GM12891 (cell line): ENCODE data around the gene GALNT7. TPM values are rescaled to one million over a fixed set of nuclear protein-coding genes. Genes with fewer than 3 reads are reported as not detected.
A peak's percentile ranks its signal among the peaks of the same experiment; 100 is the strongest.
"Not testable (repeated sequence)": the region's sequence is repeated elsewhere in the genome, so short reads cannot be mapped to it uniquely, and the experiment has no call there.

ENCODE experiments used
- DNase-seq: peaks from one replicate; pipeline ENCODE4 v3.0.0; 2011; ENCODE audit warnings: low spot score; ENCODE audit not compliant: insufficient read length
- FAIRE-seq: peaks from 2 replicates; lab custom pipeline; 2011; peaks lifted over from hg19 to GRCh38; lab: Jason Lieb, UNC
- PAX5 ChIP-seq: IDR thresholded peaks from 2 replicates; pipeline ENCODE4 v1.6.1; 2011; ENCODE audit warnings: low read length, moderate library complexity, mild to moderate bottlenecking; ENCODE audit not compliant: insufficient read depth, severe bottlenecking
- POLR2A ChIP-seq: IDR thresholded peaks from 2 replicates; pipeline ENCODE4 v1.6.1; 2011; ENCODE audit warnings: low read depth, low read length, control low read depth
- POLR2AphosphoS5 ChIP-seq: IDR thresholded peaks from 2 replicates; pipeline ENCODE4 v1.6.1; 2011; ENCODE audit warnings: low read depth, low read length, control low read depth
- POU2F2 ChIP-seq: IDR thresholded peaks from 2 replicates; pipeline ENCODE4 v1.6.1; 2011; ENCODE audit warnings: low read depth, mild to moderate bottlenecking, control low read depth, low read length, moderate library complexity
- SPI1 ChIP-seq: IDR thresholded peaks from 2 replicates; pipeline ENCODE4 v1.6.1; 2011; ENCODE audit warnings: low read depth, low read length, control low read depth
- TAF1 ChIP-seq: IDR thresholded peaks from 2 replicates; pipeline ENCODE4 v1.6.1; 2011; ENCODE audit warnings: low read depth, low read length, control low read depth
- polyA plus RNA-seq: library from polyadenylated mRNA; unstranded; fragments of >200 nt; gene quantifications from one replicate; pipeline ENCODE4 v1.2.1, GENCODE V29; 2012; ENCODE audit warnings: low read depth, missing spikeins, inconsistent platforms; ENCODE audit not compliant: missing spikeins

Gene GALNT7, protein sequence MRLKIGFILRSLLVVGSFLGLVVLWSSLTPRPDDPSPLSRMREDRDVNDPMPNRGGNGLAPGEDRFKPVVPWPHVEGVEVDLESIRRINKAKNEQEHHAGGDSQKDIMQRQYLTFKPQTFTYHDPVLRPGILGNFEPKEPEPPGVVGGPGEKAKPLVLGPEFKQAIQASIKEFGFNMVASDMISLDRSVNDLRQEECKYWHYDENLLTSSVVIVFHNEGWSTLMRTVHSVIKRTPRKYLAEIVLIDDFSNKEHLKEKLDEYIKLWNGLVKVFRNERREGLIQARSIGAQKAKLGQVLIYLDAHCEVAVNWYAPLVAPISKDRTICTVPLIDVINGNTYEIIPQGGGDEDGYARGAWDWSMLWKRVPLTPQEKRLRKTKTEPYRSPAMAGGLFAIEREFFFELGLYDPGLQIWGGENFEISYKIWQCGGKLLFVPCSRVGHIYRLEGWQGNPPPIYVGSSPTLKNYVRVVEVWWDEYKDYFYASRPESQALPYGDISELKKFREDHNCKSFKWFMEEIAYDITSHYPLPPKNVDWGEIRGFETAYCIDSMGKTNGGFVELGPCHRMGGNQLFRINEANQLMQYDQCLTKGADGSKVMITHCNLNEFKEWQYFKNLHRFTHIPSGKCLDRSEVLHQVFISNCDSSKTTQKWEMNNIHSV
- 16.5 TPM for polyA plus RNA-seq

DNA sequence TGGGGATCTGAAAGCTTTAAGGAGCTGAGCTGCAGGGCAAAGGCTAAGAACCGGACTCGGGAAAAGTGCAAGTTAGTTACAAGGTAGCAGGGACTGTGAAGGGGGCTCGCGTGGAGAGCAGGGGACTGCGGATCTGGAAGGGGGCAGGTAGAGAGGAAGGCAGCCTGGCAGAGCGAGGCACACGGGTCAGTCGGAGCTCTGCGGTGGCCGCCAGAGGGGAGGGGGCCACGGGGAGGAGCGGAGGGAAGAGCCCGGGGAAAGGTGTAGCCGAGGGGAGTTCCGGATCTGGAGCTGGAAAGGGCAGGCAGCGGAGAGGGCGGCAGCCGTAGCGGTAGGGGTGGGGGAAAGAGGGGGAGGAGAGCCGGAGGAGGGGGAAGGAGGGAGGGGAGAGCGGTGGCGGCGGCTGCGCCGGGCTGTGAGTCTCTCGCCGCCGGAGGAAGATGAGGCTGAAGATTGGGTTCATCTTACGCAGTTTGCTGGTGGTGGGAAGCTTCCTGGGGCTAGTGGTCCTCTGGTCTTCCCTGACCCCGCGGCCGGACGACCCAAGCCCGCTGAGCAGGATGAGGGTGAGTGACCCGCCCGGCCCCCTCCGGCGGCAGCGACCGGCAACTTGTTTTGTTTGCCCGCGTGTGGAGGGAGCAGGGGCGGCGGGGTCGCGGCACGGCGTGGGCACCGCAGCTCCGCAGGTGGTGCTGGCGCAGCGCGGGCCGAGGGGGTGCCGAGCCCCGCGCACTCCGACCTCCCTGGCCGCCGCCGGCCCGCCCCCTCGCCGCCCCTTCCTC is at the start of gene GALNT7:
TSS of gene GALNT7 (plus strand) at position 416 of the 782 bp plus-strand sequence. CDS start at position 441, 25 bp downstream.
- FAIRE-seq (no peak), DNase-seq (peak; percentile 61)
- TF ChIP-seq SPI1 = no peak
- TF ChIP-seq POLR2A = 0 out of 2 replicates have a peak, but pooled peaks have one; percentile 8
- peak; percentile 67 for TF ChIP-seq POLR2AphosphoS5

DNA sequence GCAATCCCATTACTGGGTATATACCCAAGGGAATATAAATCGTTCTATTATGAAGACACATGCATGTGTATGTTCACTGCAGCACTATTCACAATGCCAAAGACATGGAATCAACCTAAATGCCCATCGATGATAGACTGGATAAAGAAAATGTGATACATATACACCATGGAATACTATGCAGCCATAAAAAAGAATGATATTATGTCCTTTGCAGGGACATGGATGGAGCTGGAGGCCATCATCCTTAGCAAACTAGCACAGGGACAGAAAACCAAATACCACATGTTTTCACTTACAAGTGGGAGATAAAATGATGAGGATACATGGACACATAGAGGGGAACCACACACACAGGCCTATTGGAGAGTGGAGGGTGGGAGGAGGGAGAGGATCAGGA is 49.8 kb upstream of the GALNT7 start:
- not testable (repeated sequence) for FAIRE-seq, DNase-seq

DNA sequence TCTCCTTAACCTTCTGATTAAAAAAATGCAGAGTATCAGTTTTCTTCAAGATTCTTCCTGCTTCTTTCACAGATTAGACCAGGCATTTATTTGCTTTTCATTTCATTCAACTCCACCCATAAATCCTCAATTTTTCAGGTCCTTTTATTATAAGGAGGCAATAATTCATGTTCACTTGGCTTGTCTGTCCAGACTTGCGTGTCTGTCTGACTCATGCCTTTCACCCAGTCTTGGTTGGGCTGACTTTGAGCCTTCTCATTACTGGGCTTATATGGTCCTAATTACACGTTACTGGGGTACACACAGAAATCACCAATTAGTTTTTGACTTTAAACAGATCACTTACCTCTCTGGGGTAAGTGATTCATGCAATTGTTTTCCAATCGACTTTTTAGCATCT is 48.8 kb upstream of the GALNT7 start:
- peak; percentile 26 for FAIRE-seq
- no peak for TF ChIP-seq POLR2A
- TF ChIP-seq POLR2AphosphoS5 = no peak
- no peak for TF ChIP-seq TAF1
- TF ChIP-seq POU2F2 = no peak
- no peak for TF ChIP-seq SPI1
- no peak for TF ChIP-seq PAX5
- no peak for DNase-seq

DNA sequence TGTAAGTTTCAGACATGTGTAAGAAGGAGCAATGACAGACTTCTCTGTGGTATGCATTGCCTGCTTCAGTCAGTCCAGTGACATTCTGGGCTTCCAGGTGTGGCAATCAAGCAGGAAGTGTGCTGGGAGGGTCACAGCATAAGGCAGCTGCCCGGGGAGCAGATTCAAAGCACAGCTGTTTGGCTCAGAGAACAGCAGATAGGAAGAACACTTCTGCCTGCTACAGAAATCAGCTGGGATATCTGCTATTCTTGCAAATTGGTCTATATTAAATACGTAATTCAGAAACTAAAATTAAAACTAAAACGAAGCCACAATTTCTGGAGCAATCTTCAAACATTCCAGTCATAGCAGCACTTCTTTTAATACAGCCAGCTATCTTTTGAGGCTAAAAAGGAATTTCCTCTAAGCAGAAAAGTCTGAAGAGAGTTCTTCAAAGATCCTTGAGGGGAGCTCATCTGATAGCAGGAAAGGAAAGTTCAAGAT is 47.5 kb upstream of the GALNT7 start:
- no peak for DNase-seq
- FAIRE-seq = peak; percentile 85
- TF ChIP-seq PAX5 (no peak), POLR2AphosphoS5 (no peak), TAF1 (no peak), SPI1 (no peak), POLR2A (no peak), POU2F2 (no peak)

DNA sequence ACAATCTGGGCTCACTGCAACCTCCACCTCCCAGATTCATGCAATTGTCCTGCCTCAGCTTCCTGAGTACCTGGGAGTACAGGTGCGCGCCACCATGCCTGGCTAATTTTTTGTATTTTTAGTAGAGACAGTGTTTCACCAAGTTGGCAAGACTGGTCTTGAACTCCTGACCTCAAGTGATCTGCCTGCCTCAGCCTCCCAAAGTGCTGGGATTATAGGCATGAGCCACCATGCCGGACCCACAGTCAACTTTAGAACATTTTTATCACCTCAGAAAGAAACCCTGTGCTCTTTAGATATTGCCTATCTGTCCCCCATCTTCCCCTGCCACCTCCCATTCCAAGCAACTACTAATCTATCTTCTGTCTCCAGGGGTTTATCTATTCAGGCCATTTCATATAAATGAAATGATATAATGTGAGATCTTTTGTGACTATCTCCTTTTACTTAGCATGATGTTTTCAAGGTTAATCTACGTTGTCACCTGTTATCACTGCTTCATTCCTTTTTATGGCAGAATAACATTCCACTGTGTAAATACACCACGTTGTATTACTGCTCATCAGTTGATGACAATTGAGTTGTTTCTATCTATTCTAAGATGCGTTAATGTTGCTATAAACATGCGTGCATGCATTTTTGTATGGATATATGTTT is 44.3 kb upstream of the GALNT7 start:
- DNase-seq = no peak
- no peak for TF ChIP-seq SPI1
- no peak for TF ChIP-seq POLR2AphosphoS5
- no peak for TF ChIP-seq POU2F2
- no peak for TF ChIP-seq POLR2A
- no peak for TF ChIP-seq TAF1
- no peak for TF ChIP-seq PAX5
- FAIRE-seq = no peak

DNA sequence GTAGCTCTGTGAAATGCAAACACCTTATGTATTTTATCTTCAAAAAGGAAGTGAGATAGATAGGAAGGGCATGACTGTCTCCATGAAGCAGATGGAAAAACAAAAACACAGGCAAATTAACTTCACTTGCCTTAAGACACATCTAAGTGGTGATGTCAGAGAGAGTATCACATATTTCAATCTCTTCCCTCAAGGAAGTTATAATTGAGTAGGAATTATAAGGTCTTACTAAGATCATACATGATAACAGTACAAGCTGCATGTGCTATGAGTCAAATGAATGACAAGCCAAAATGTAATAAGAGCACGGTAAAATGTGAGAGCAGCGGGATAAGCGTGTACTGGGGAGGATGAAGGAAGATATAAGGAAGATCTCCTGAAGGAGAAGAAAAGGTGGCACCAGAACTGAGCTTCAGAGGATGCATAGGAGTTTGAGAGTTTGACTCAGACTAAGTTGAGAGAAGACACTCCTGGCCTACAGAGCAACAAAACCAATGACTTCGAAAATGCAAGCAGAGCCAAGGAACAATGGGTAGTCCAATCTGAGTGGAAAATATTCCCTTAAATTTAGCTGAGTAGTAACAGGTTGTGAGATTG is 43.3 kb upstream of the GALNT7 start:
- TF ChIP-seq POU2F2 (no peak), SPI1 (no peak), POLR2AphosphoS5 (no peak), PAX5 (no peak), POLR2A (no peak), TAF1 (no peak)
- DNase-seq (no peak), FAIRE-seq (peak; percentile 26)

DNA sequence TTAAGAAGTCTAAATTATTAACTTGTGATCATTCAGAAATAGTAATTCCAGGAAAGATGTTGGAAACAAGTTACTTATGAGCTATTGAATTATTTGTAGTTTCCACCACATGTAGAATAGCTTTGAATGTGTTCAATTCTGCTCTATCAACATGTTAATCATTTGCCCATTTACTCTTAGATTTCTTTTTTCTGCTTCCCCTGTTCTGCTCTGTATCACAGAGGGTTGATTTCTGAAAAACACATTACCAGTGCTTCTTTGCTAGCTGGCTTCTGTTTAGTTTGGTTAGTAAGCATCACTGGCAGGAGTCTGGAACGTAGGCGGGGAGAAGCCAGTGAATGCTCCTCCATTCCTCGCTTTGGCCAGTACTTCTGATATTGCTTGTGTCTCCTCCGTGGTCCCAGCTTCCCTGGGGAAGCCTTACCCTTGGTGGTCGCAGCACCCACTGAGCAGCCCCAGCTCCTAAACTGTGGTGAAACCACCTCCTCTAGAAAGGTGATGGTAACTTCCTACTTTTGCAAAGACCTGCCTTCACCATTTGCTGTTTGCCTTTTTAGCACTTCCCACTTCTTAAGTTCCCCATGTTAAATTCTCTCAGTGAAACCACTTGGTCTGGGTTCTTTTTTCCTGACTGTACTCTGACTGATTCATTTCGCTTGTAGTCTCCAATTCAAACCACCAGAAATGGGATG is 40.3 kb upstream of the GALNT7 start:
- no peak for TF ChIP-seq POLR2A
- no peak for TF ChIP-seq TAF1
- TF ChIP-seq POU2F2 = no peak
- no peak for TF ChIP-seq PAX5
- FAIRE-seq (no peak), DNase-seq (no peak)

DNA sequence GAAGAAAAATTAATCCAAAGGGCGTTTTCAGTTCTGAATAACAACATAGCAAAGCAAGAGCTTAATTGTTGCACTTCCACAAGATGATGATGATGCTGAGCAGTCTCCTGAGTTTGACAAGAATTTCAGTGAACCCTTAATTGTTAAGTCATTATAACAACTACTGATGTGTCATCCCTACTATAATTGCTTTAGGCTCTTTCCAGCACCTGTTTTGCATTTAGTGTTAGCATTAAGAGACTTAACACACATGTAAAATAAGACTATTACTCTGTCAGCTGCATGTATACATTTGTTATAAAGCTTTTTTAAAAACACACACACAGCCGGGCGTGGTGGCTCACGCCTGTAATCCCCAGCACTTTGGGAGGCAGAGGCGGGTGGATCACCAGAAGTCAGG is 37.9 kb upstream of the GALNT7 start:
- DNase-seq (no peak), FAIRE-seq (no peak)
- no peak for TF ChIP-seq POU2F2
- no peak for TF ChIP-seq SPI1
- no peak for TF ChIP-seq PAX5
- TF ChIP-seq POLR2AphosphoS5 = no peak
- no peak for TF ChIP-seq POLR2A
